GM21360 (cell line): Measurements from ENCODE around the gene BRF1.

Experiments
- ATAC-seq: cut with Tn5 transposase; IDR thresholded peaks from one replicate; pipeline ENCODE4 v1.9.1; 2021; ENCODE audit warnings: mild to moderate bottlenecking, moderate library complexity; ENCODE audit not compliant: unreplicated experiment

Gene BRF1

GRCh38 chr14:105201156-105201924 is 99.5 kb downstream of the BRF1 start:
- ATAC-seq = no peak

DNA sequence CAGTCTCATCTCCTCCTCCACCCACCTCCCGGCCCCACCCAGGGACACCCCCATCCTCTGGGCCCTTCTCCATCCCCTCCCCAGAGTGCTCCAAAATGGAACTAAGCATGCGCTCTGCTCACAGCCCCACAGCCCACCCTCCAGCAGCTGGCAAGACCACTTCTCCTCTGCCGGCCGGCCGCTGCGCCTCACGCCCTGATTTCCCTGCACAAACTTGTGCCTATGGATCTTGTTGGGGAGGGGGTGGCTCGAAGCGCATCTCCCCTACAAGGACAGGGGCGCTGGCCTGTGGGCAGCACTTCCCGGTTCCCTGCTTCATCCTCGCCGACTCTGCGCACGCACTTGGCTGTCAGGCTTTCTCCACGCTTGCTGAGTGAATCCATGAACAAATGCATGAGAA is 100.2 kb downstream of the BRF1 start:
- no peak for ATAC-seq

- ATAC-seq = no peak
Measured at GRCh38 chr14:105200074-105200473, 100.7 kb downstream of the BRF1 start.

DNA sequence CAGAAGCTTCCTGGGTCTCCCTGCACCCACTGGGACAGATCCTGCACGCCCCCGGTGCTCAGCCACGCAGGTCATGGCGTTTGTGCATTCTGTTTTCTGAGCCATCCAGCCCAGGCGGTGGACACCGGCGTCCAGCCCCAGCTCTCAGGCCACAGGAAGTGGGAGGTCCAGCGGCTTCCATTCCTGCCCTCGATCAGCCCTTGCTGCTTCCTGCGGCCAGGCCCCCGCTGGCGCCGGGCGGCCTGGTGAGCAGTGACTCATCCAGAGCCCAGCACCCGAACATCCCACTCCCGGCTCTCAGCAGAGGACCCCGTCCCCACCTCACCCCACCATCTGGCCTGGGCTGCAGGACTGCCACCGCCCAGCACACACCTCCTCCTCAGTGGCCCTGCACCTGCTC is 101.7 kb downstream of the BRF1 start:
- no peak for ATAC-seq

DNA sequence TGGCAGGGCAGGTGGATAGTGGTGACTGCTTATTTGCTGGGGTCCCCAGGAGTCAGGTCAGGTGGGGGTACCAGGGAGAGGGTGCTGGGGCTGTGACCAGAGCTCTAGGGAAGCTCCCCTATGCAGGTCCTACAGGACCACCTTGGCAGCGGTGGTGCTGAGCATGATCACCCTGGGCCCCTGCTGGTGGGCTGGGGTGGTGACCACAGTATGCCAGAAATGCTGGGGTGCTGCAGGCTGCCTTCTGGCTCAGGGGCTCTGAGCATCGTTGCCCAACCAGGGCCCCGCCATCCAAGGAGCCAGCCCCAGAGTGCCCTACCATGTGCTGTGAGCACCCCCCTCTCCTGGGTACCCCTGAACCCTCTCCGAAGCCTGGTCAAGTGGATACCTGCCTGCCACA is 102.2 kb downstream of the BRF1 start:
- ATAC-seq = no peak

GRCh38 chr14:105197211-105197641 is 103.6 kb downstream of the BRF1 start:
- no peak for ATAC-seq

GRCh38 chr14:105196265-105196960 is 104.4 kb downstream of the BRF1 start:
- ATAC-seq = no peak

DNA sequence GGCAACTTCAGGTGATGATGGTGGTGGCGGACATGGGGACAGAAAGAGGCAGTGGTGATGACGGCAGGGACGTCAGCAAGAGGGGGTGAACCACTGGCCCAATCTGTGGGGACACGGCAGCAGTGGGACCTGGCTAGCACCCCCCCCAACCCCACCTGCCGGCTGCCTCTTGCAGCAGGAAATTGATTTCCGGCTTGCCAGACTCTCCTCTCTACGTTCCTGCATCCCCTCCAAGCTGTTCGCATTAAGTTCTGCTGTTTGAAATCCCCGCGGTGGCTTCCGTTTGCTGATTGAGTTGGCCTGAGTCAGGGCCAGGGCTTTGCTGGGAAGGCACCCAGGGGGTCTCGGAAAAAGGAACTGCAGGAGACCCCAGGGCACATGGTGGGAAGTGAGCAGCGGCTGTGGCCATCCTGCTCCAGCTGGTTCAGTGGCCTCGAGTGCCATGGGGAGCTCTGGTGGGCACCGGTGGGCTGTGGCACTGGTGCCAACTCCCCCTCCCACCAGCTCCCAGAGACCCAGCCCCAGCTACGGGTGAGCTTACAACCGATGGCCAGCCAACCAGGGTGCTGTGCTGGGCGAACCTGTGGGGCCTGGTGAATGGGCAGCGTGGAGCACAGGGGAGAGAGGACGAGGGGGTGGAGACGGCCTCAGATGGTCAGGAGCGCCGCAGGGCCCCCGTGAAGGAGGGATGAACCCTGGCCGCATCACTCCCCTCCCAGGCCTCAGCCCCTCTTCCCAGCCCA is 105.1 kb downstream of the BRF1 start:
- no peak for ATAC-seq

DNA sequence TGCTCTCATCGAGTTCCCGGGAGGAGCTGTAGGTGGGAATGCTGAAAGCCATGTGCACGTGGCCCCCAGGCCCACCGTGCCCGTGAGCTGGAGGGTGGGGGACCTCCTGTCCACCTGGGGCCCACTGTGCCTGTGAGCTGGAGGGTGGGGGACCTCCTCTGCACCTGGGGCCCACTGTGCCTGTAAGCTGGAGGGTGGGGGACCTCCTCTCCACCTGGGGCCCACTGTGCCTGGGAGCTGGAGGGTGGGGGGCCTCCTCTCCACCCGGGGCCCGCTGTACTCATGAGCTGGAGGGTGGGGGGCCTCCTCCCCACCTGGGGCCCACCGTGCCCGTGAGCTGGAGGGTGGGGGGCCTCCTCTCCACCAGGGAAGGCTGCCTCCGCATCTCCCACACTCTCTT is 105.8 kb downstream of the BRF1 start:
- no peak for ATAC-seq

GRCh38 chr14:105193916-105194782 is 106.7 kb downstream of the BRF1 start:
- no peak for ATAC-seq

DNA sequence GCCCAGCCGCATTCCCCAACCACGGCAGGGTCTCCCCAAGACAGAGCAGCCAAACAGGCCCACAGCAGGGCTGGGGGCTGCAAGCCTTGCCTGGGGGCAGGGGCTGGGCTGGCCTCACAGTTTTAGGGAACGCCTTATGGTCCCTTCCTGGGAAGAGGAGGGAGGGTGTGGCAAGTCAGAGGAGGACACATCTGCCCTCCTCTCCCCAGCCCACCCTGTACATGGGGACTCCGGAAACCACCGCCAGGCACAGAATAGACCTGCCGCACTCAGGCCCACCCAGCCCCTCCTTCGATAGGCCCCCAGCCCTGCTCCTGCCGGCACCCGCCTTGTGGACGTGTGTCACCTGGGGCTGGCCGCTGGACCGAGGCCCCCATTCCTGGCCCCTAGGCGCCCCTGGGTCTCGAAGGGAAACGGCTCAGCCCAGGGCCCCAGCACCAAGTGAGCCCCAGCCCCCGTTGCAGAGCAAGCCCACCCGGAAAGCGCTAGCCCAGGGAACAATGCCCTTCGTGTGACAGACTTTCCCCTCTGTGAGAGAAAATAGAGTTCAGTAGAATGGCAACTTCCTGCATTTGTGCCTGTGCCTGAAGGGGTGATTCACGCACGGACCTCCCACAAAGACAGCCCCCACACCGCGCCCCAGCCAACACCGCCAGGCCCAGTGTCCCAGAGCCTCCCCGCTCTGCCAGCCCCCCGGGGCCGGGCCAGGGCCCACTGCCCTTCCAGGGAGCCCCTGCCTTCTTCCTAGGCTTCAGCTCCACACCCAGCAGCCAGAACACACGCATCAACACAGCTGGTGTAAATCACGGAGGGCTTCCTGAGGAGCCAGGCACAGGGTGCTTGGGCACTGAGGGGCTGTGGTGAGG is 107.7 kb downstream of the BRF1 start:
- ATAC-seq = no peak

- no peak for ATAC-seq
Measured at GRCh38 chr14:105187935-105188524, 112.8 kb downstream of the BRF1 start.

- no peak for ATAC-seq
Measured at GRCh38 chr14:105187116-105187515, 113.7 kb downstream of the BRF1 start.

DNA sequence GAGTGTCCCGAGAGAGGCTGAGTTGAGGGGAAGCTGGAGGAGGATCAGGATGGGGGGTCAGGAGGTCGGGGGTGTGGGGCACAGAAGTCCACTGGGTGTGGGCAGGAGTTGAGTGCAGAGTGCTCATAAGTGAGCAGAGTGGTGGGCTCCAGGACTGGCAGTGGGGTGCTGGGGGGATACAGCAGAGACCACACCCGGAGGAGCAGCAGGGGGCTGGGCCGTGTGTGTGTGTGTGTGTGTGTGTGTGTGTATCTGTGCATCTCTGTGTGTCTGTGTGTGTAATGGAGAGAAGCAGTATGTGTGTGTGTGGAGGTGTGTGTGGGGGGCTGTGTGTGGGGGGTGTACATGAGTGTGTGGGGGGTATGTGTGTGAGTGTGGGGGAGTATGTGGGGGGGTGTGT is 114.8 kb downstream of the BRF1 start:
- ATAC-seq = no peak

- no peak for ATAC-seq
Measured at GRCh38 chr14:105185001-105185400, 115.8 kb downstream of the BRF1 start.

DNA sequence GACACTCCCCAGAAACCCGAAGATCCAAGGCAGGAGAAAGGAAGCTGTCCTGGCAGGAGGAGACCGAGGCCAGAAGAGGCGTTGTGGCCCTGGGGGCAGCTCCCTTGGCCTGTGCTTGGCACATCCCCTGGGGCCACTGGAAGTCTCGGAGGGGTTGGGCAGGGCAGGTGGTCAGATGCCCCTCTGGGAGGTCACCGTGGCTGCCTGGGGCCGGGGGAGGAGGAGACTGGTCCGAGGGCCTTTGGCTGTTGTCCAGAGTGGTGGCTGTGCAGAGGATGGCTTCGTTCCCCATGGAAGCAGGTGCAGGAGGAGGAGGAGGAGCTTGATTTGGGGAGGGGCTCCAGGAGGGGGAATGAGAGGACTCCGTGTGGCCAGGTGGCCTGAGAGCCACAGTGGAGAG is 116.3 kb downstream of the BRF1 start:
- no peak for ATAC-seq

- no peak for ATAC-seq
Measured at GRCh38 chr14:105182296-105183020, 118.3 kb downstream of the BRF1 start.

DNA sequence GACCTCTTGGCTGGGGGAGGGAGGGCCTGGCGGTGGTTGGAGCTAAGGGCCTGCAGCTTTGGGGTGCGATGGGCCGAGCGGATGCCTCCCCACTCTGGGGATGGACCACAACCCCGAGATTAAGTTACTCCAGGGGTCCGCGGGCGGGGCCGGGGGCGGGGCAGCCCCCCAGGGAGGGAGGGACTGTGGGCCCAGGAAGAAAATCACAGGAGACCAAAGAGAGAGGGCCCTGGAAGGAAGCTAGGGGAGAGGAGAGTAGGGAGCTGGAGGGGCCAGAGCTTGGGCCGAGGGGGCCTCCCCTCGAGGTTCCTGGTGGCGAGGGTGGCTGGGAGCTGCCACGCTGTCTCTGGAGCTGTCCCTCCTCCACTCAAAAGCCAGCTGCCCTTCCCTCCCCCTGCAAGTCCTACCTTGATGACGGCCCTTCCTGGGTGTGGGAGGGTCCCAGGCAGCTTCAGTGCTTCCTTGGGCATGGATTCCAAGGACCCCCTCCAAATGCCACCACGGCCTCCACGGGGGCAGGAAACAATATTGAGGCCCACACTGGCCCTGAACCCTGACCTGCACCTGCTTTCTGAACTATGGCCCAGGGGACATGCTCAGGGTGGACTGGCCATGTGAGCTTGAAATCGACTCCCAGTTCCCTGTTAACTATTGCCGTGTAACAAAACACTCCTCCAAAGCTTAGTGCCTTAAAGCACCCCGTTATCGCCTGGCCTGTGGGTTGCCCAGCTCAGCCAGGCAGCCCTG is 119.1 kb downstream of the BRF1 start:
- ATAC-seq = no peak
